Colonic mucosa (tissue), 4 donors: ENCODE measurements around the gene NSD1. TPM values are rescaled to one million over a fixed set of nuclear protein-coding genes. Genes with fewer than 3 reads are reported as not detected.
"Not testable (repeated sequence)": the region's sequence is repeated elsewhere in the genome, so short reads cannot be mapped to it uniquely, and the experiment has no call there.

ENCODE experiments used
- DNase-seq: peaks from one replicate; pipeline ENCODE4 v3.0.0-alpha.2; 2020
- H3K27ac ChIP-seq: fragments of 200-600 bp; one replicate; pipeline ENCODE4 v1.8.0; 2021
- H3K27me3 ChIP-seq: fragments of 200-600 bp; one replicate; pipeline ENCODE4 v1.8.0; 2021
- H3K36me3 ChIP-seq: fragments of 200-600 bp; one replicate; pipeline ENCODE4 v1.8.0; 2021
- H3K4me1 ChIP-seq: fragments of 200-600 bp; one replicate; pipeline ENCODE4 v1.8.0; 2021; ENCODE audit warnings: mild to moderate bottlenecking
- H3K4me3 ChIP-seq: fragments of 200-600 bp; one replicate; pipeline ENCODE4 v1.8.0; 2021
- H3K9ac ChIP-seq, 2 donors: one replicate each; pipeline ENCODE4 v1.7.0; 2013; ENCODE audit warnings: control low read depth in 2 of 2, low read depth in 2 of 2, low read length in 2 of 2
- H3K9me3 ChIP-seq: fragments of 200-600 bp; one replicate; pipeline ENCODE4 v1.8.0; 2021
- CTCF ChIP-seq: fragments of 200-600 bp; IDR thresholded peaks from one replicate; pipeline ENCODE4 v1.8.0; 2022; ENCODE audit warnings: antibody characterized with exemption, mild to moderate bottlenecking
- intact Hi-C: fragments of 100-400 bp; cut with DNase I; formaldehyde crosslinking; loops from one replicate; pipeline ENCODE4 v1.14.1; 2022
- total RNA-seq, 2 donors: library from RNA; stranded (reverse); fragmentation: NEBNext Ultra II Directional in 1 of 2; extraction: Animal tissue kit (Norgen Biotek cat#: 25700) in 1 of 2; gene quantifications; one replicate each; pipeline ENCODE4 v1.2.1, GENCODE V29; 2021
- donor health status: healthy.
- donor health status: DM: no; HTN: no; CAD: no.
- donor health status: DM: no; HTN: no; CAD: no.

Gene NSD1
- total RNA-seq, 2 donors from 2014 or later: 53.0 to 77.9 TPM

GRCh38 chr5:177175336-177175735 is 41.8 kb downstream of the NSD1 start:
- intact Hi-C loops: no loop called here
- no peak for DNase-seq
- H3K9ac ChIP-seq: no peak overlapping the region
- H3K4me1 ChIP-seq: no peaks in the 10 kb centered on the region
- no peak overlapping the region for H3K4me3 ChIP-seq
- no peaks in the 10 kb centered on the region for H3K9me3 ChIP-seq
- TF ChIP-seq CTCF: no peak
- H3K27ac ChIP-seq: no peak overlapping the region
- H3K27me3 ChIP-seq: no peaks in the 10 kb centered on the region
- no peaks in the 10 kb centered on the region for H3K36me3 ChIP-seq

- no peak overlapping the region for H3K27ac ChIP-seq
- no peak overlapping the region for H3K9ac ChIP-seq
- intact Hi-C loops: no loop called here
- DNase-seq: no peak
- no peaks in the 10 kb centered on the region for H3K4me1 ChIP-seq
- no peak for TF ChIP-seq CTCF
- H3K9me3 ChIP-seq: no peaks in the 10 kb centered on the region
- H3K4me3 ChIP-seq: no peak overlapping the region
- no peaks in the 10 kb centered on the region for H3K27me3 ChIP-seq
- no peaks in the 10 kb centered on the region for H3K36me3 ChIP-seq
Observed at GRCh38 chr5:177176175-177176711, 42.7 kb downstream of the NSD1 start.

- H3K4me3 ChIP-seq, intact Hi-C loops, H3K4me1 ChIP-seq, H3K36me3 ChIP-seq, H3K9ac ChIP-seq, H3K27me3 ChIP-seq, H3K9me3 ChIP-seq, H3K27ac ChIP-seq, DNase-seq: not testable (repeated sequence)
Observed at GRCh38 chr5:177177847-177178437, 44.4 kb downstream of the NSD1 start.

- Histone ChIP-seq H3K27ac (no peak overlapping the region), H3K9me3 (no peaks in the 10 kb centered on the region), H3K9ac (no peak overlapping the region), H3K36me3 (no peaks in the 10 kb centered on the region), H3K4me3 (no peak overlapping the region), H3K4me1 (no peaks in the 10 kb centered on the region), H3K27me3 (no peaks in the 10 kb centered on the region)
- no peak for DNase-seq
- intact Hi-C loops: no loop called here
- TF ChIP-seq CTCF: no peak
Observed at GRCh38 chr5:177178733-177179304, 45.2 kb downstream of the NSD1 start.

- Histone ChIP-seq H3K27me3 (no peaks in the 10 kb centered on the region), H3K4me3 (no peak overlapping the region), H3K9ac (no peak overlapping the region), H3K27ac (no peak overlapping the region), H3K9me3 (no peaks in the 10 kb centered on the region), H3K36me3 (no peaks in the 10 kb centered on the region), H3K4me1 (no peaks in the 10 kb centered on the region)
- no peak for TF ChIP-seq CTCF
- DNase-seq: no peak
- intact Hi-C loops: no loop called here
Observed at GRCh38 chr5:177179431-177179830, 45.9 kb downstream of the NSD1 start.

GRCh38 chr5:177183142-177183541 is 49.6 kb downstream of the NSD1 start:
- H3K4me1 ChIP-seq: no peaks in the 10 kb centered on the region
- no peaks in the 10 kb centered on the region for H3K36me3 ChIP-seq
- H3K27me3 ChIP-seq: no peaks in the 10 kb centered on the region
- no peak overlapping the region for H3K9ac ChIP-seq
- intact Hi-C loops: no loop called here
- DNase-seq: no peak
- no peaks in the 10 kb centered on the region for H3K9me3 ChIP-seq
- H3K4me3 ChIP-seq: no peak overlapping the region
- H3K27ac ChIP-seq: no peak overlapping the region
- TF ChIP-seq CTCF: no peak
